SK-N-SH treated with all-trans-retinoic acid at 6 μM for 48 hours (cell line): Measurements from ENCODE around the gene COL28A1.

Source experiments
- ATAC-seq: fragments of 200-7000 bp; cut with Tn5 transposase; 3 replicates; pipeline ENCODE4 v1.9.1; 2020; ENCODE audit warnings: mild to moderate bottlenecking, moderate library complexity
- ARNTL ChIP-seq: fragments of 450-650 bp; formaldehyde crosslinking; IDR thresholded peaks from 2 replicates; pipeline ENCODE4 v1.5.0; 2020; ENCODE audit warnings: low read depth, mild to moderate bottlenecking, moderate library complexity, borderline replicate concordance
- BACH2 ChIP-seq: fragments of 250-450 bp; sonication (Bioruptor Pico); IDR thresholded peaks from 2 replicates; pipeline ENCODE4 v1.9.0; 2021; ENCODE audit warnings: mild to moderate bottlenecking, borderline replicate concordance
- CSDC2 ChIP-seq: fragments of 250-450 bp; sonication (Bioruptor Pico); IDR thresholded peaks from 2 replicates; pipeline ENCODE4 v1.5.0; 2020; ENCODE audit warnings: mild to moderate bottlenecking, moderate library complexity
- ESRRG ChIP-seq: fragments of 250-450 bp; sonication (Bioruptor Pico); IDR thresholded peaks from 2 replicates; pipeline ENCODE4 v1.6.1; 2021; ENCODE audit warnings: mild to moderate bottlenecking
- GLIS3 ChIP-seq: fragments of 250-450 bp; sonication (Bioruptor Pico); IDR thresholded peaks from 2 replicates; pipeline ENCODE4 v1.5.0; 2020; ENCODE audit warnings: mild to moderate bottlenecking, moderate library complexity
- ISL1 ChIP-seq: fragments of 250-450 bp; sonication (Bioruptor Pico); IDR thresholded peaks from 2 replicates; pipeline ENCODE4 v2.1.2; 2022; ENCODE audit warnings: mild to moderate bottlenecking, moderate library complexity
- OSR1 ChIP-seq: fragments of 250-450 bp; sonication (Bioruptor Pico); IDR thresholded peaks from 2 replicates; pipeline ENCODE4 v1.8.0; 2022; ENCODE audit warnings: moderate library complexity, mild to moderate bottlenecking, inconsistent platforms
- PPARA ChIP-seq: fragments of 250-450 bp; sonication (Bioruptor Pico); IDR thresholded peaks from 2 replicates; pipeline ENCODE4 v1.5.0; 2020; ENCODE audit warnings: mild to moderate bottlenecking, borderline replicate concordance
- RARB ChIP-seq: fragments of 250-450 bp; sonication (Bioruptor Pico); IDR thresholded peaks from 2 replicates; pipeline ENCODE4 v1.8.0; 2021; ENCODE audit warnings: mild to moderate bottlenecking, moderate library complexity
- SNAI2 ChIP-seq: fragments of 250-450 bp; sonication (Bioruptor Pico); IDR thresholded peaks from 2 replicates; pipeline ENCODE4 v1.5.0; 2020; ENCODE audit warnings: mild to moderate bottlenecking, moderate library complexity
- TCF4 ChIP-seq: fragments of 250-450 bp; sonication (Bioruptor Pico); IDR thresholded peaks from 2 replicates; pipeline ENCODE4 v1.8.0; 2021; ENCODE audit warnings: mild to moderate bottlenecking, moderate library complexity, borderline replicate concordance
- TOX ChIP-seq: fragments of 250-450 bp; sonication (Bioruptor Pico); IDR thresholded peaks from 2 replicates; pipeline ENCODE4 v1.8.0; 2021; ENCODE audit warnings: mild to moderate bottlenecking, moderate library complexity, borderline replicate concordance
- ZC3H10 ChIP-seq: fragments of 250-450 bp; sonication (Bioruptor Pico); IDR thresholded peaks from 2 replicates; pipeline ENCODE4 v1.5.1; 2021; ENCODE audit warnings: mild to moderate bottlenecking, moderate library complexity
- ZFP3 ChIP-seq: fragments of 250-450 bp; sonication (Bioruptor Pico); IDR thresholded peaks from 2 replicates; pipeline ENCODE4 v1.5.0; 2020; ENCODE audit warnings: mild to moderate bottlenecking, moderate library complexity
- ZNF565 ChIP-seq: fragments of 450-650 bp; formaldehyde crosslinking; conservative IDR thresholded peaks from 2 replicates; pipeline ENCODE4 v1.5.0; 2020; ENCODE audit warnings: low read depth, mild to moderate bottlenecking, moderate library complexity
- ZNF70 ChIP-seq: fragments of 450-650 bp; formaldehyde crosslinking; IDR thresholded peaks from 2 replicates; pipeline ENCODE4 v1.5.0; 2020; ENCODE audit warnings: mild to moderate bottlenecking, moderate library complexity
- TF ChIP-seq, protein P1 (sequence below): fragments of 250-450 bp; sonication (Bioruptor Pico); IDR thresholded peaks from 2 replicates; pipeline ENCODE4 v1.5.1; 2020; ENCODE audit warnings: low read depth, mild to moderate bottlenecking, moderate library complexity
- TF ChIP-seq, protein P2 (sequence below): fragments of 250-450 bp; sonication (Bioruptor Pico); IDR thresholded peaks from 2 replicates; pipeline ENCODE4 v1.5.1; 2021; ENCODE audit warnings: mild to moderate bottlenecking, moderate library complexity
- TF ChIP-seq, protein P3 (sequence below): fragments of 250-450 bp; sonication (Bioruptor Pico); IDR thresholded peaks from 2 replicates; pipeline ENCODE4 v1.8.0; 2021; ENCODE audit warnings: low read depth, mild to moderate bottlenecking, moderate library complexity, borderline replicate concordance
- TF ChIP-seq, protein P4 (sequence below): fragments of 250-450 bp; sonication (Bioruptor Pico); IDR thresholded peaks from 2 replicates; pipeline ENCODE4 v1.8.0; 2020; ENCODE audit warnings: mild to moderate bottlenecking, moderate library complexity, borderline replicate concordance
- TF ChIP-seq, protein P5 (sequence below): fragments of 250-450 bp; sonication (Bioruptor Pico); IDR thresholded peaks from 2 replicates; pipeline ENCODE4 v1.5.0; 2020; ENCODE audit warnings: mild to moderate bottlenecking, moderate library complexity

Gene COL28A1

DNA sequence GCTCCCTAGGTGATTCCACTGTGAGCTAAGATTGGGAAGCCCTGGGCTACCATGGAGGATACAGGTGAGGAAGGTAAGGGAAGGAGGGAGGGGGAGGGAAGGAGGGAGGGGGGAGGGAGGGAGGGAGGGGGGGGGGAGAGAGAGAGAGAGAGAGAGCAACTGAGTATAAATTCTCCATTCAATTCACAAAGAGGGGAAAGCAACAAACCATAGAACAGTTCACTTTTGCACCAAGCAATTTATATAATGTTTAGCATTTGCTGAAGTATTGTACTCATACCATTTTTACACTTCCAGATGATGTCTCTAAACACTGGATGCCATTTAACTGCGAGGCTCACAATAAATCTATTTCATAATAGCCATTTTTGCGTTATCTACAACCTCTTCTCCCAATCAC is 118.3 kb downstream of the COL28A1 start:
- TF ChIP-seq ZNF565 (CRISPR knock-in tag), result no peak
- TF ChIP-seq ZC3H10 (CRISPR knock-in tag), result no peak
- TF ChIP-seq ESRRG (CRISPR knock-in tag), result no peak
- no peak for TF ChIP-seq GLIS3 (CRISPR knock-in tag)
- TF ChIP-seq BACH2, result no peak
- TF ChIP-seq, protein P1, sequence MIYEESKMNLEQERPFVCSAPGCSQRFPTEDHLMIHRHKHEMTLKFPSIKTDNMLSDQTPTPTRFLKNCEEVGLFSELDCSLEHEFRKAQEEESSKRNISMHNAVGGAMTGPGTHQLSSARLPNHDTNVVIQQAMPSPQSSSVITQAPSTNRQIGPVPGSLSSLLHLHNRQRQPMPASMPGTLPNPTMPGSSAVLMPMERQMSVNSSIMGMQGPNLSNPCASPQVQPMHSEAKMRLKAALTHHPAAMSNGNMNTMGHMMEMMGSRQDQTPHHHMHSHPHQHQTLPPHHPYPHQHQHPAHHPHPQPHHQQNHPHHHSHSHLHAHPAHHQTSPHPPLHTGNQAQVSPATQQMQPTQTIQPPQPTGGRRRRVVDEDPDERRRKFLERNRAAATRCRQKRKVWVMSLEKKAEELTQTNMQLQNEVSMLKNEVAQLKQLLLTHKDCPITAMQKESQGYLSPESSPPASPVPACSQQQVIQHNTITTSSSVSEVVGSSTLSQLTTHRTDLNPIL (CRISPR knock-in tag), result no peak
- TF ChIP-seq, protein P2, sequence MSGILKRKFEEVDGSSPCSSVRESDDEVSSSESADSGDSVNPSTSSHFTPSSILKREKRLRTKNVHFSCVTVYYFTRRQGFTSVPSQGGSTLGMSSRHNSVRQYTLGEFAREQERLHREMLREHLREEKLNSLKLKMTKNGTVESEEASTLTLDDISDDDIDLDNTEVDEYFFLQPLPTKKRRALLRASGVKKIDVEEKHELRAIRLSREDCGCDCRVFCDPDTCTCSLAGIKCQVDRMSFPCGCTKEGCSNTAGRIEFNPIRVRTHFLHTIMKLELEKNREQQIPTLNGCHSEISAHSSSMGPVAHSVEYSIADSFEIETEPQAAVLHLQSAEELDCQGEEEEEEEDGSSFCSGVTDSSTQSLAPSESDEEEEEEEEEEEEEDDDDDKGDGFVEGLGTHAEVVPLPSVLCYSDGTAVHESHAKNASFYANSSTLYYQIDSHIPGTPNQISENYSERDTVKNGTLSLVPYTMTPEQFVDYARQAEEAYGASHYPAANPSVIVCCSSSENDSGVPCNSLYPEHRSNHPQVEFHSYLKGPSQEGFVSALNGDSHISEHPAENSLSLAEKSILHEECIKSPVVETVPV (CRISPR knock-in tag), result no peak
- TF ChIP-seq ZFP3 (CRISPR knock-in tag), result no peak
- no peak for TF ChIP-seq ZNF70
- no peak for TF ChIP-seq OSR1 (CRISPR knock-in tag)
- no peak for TF ChIP-seq ISL1 (CRISPR knock-in tag)
- no peak for TF ChIP-seq SNAI2 (CRISPR knock-in tag)
- TF ChIP-seq, protein P3, sequence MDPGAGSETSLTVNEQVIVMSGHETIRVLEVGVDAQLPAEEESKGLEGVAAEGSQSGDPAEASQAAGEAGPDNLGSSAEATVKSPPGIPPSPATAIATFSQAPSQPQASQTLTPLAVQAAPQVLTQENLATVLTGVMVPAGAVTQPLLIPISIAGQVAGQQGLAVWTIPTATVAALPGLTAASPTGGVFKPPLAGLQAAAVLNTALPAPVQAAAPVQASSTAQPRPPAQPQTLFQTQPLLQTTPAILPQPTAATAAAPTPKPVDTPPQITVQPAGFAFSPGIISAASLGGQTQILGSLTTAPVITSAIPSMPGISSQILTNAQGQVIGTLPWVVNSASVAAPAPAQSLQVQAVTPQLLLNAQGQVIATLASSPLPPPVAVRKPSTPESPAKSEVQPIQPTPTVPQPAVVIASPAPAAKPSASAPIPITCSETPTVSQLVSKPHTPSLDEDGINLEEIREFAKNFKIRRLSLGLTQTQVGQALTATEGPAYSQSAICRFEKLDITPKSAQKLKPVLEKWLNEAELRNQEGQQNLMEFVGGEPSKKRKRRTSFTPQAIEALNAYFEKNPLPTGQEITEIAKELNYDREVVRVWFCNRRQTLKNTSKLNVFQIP (CRISPR knock-in tag), result no peak
- TF ChIP-seq CSDC2, result no peak
- TF ChIP-seq, protein P4, sequence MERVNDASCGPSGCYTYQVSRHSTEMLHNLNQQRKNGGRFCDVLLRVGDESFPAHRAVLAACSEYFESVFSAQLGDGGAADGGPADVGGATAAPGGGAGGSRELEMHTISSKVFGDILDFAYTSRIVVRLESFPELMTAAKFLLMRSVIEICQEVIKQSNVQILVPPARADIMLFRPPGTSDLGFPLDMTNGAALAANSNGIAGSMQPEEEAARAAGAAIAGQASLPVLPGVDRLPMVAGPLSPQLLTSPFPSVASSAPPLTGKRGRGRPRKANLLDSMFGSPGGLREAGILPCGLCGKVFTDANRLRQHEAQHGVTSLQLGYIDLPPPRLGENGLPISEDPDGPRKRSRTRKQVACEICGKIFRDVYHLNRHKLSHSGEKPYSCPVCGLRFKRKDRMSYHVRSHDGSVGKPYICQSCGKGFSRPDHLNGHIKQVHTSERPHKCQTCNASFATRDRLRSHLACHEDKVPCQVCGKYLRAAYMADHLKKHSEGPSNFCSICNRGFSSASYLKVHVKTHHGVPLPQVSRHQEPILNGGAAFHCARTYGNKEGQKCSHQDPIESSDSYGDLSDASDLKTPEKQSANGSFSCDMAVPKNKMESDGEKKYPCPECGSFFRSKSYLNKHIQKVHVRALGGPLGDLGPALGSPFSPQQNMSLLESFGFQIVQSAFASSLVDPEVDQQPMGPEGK, result no peak
- no peak for TF ChIP-seq TOX
- no peak for ATAC-seq

DNA sequence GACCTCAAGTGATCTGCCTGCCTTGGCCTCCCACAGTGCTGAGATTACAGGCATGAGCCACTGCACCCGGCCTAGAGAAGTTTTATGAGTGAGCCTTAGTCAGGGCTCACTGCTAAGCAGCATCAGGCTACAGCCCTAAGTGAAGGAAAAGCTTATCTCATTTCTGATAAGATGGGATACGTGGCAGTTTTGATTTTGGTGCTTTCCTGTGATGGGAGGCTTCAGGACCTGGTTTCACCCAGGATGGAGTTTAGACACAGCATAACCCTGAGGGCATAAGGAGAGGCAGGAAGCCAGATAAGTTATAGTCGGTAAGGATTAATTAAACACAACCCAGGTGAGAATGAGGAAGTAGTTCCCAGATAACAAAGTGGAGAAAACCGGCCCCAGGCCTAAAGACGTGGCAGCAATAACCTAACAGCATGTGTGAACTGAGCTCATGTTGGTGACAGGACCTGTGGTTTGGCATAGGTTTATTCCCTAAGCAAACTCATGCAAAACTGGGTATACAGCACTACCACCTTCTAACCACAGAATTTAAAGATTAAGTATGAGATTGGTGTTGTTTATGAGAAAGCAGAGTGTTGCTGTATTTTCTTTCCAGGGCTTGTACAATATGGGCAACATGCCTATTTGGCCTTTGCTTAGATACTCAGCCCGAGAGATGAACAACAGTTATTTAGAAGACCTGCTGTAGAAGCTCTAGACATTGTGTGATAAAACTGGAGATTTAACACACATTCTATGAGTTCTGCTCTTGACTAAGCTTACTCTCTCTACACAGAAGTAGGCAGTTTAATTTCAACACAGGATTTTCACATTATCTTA is 119.4 kb downstream of the COL28A1 start:
- no peak for ATAC-seq
- TF ChIP-seq, protein P5, sequence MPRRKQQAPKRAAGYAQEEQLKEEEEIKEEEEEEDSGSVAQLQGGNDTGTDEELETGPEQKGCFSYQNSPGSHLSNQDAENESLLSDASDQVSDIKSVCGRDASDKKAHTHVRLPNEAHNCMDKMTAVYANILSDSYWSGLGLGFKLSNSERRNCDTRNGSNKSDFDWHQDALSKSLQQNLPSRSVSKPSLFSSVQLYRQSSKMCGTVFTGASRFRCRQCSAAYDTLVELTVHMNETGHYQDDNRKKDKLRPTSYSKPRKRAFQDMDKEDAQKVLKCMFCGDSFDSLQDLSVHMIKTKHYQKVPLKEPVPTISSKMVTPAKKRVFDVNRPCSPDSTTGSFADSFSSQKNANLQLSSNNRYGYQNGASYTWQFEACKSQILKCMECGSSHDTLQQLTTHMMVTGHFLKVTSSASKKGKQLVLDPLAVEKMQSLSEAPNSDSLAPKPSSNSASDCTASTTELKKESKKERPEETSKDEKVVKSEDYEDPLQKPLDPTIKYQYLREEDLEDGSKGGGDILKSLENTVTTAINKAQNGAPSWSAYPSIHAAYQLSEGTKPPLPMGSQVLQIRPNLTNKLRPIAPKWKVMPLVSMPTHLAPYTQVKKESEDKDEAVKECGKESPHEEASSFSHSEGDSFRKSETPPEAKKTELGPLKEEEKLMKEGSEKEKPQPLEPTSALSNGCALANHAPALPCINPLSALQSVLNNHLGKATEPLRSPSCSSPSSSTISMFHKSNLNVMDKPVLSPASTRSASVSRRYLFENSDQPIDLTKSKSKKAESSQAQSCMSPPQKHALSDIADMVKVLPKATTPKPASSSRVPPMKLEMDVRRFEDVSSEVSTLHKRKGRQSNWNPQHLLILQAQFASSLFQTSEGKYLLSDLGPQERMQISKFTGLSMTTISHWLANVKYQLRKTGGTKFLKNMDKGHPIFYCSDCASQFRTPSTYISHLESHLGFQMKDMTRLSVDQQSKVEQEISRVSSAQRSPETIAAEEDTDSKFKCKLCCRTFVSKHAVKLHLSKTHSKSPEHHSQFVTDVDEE, result no peak
- TF ChIP-seq ISL1 (CRISPR knock-in tag) (no peak), BACH2 (no peak), TCF4 (no peak), RARB (CRISPR knock-in tag) (no peak), GLIS3 (CRISPR knock-in tag) (no peak), ZC3H10 (CRISPR knock-in tag) (no peak), PPARA (CRISPR knock-in tag) (no peak), OSR1 (CRISPR knock-in tag) (no peak), ARNTL (CRISPR knock-in tag) (no peak), ZNF70 (no peak), ESRRG (CRISPR knock-in tag) (no peak)
- TF ChIP-seq, protein P4, result no peak
- TF ChIP-seq, protein P2 (CRISPR knock-in tag), result no peak
